ENCODE results near the gene ARSB.

The ARSB gene

DNA sequence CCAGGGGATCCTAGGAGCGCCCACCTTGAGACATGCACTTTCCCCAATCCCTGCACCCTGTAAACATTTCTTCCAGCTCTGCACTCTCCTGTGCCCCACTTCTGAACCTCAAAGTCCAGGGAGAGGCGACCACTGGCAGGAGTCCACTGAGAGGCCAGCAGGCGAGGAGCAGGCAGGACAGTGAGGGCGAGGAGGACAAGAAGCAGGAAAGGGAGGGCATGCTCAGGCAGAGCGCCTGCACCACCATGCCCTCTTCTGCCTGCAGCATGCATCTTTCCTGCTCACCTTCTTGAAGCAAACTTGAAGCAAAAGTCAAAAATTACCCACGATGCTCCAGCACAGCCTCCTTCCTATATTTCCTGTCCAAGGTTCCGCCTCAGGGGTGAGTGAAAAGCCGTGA lies 10.1 kb downstream of the ARSB start:
- TF ChIP-seq POLR2AphosphoS5 (IDR thresholded peaks at IDR 0.05; ENCODE audit: low read depth, low read length) (no peak), FOXP2 (optimal IDR thresholded peaks at IDR 0.05; ENCODE audit: borderline replicate concordance, extremely low read depth, extremely low read length, insufficient read depth) (no peak), TAF1 (IDR thresholded peaks at IDR 0.05; ENCODE audit: borderline replicate concordance, insufficient read depth, low read length) (no peak), SIN3A (IDR thresholded peaks at IDR 0.05; ENCODE audit: borderline replicate concordance, insufficient read depth, low read length) (no peak), REST (IDR thresholded peaks at IDR 0.05; ENCODE audit: insufficient read depth in 1 of 2, low read depth in 2 of 2, low read length in 2 of 2) (no peak)

DNA sequence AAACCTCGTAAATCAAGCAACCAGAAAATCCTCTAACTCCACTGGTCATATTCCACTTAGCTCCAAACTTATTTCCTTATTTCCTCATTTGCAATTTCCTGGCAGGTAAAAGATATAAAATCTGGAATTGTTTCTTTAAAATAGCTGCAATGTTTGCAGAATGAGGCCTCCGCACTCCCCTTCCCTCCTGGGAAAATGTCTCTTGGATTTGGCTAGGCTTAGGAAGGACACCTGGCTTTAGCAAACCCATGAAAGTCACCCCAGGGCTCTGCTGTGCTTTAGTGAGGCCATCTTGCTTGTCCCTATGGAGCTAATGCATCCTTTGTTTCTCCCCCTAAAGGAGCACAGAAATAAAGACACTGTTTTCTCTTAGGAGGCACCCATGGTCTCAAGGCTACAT lies 10.5 kb downstream of the ARSB start:
- TF ChIP-seq REST (IDR thresholded peaks at IDR 0.05; ENCODE audit: insufficient read depth in 1 of 2, low read depth in 2 of 2, low read length in 2 of 2) (no peak), TAF1 (IDR thresholded peaks at IDR 0.05; ENCODE audit: borderline replicate concordance, insufficient read depth, low read length) (no peak), POLR2AphosphoS5 (IDR thresholded peaks at IDR 0.05; ENCODE audit: low read depth, low read length) (no peak), FOXP2 (optimal IDR thresholded peaks at IDR 0.05; ENCODE audit: borderline replicate concordance, extremely low read depth, extremely low read length, insufficient read depth) (no peak), SIN3A (IDR thresholded peaks at IDR 0.05; ENCODE audit: borderline replicate concordance, insufficient read depth, low read length) (no peak)

DNA sequence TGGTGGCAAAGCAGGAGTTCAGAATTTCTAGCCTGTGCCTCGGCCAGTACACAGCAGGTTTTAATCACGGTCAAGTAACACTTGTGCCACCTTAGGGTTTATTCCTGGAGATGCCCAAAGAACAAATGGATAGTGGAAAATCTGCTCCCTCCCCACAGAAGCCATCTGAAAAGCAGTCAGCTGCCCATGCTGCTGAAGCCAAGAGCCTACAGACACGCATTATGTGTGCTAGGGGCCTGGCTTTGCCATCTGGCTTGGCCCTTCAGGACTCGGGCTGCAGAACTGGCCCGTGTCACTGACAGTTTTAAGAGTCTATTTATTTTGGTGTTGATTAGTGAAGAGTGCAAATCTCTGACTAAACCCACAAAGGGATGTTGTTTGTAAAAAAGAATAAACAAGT lies 11.1 kb downstream of the ARSB start:
- TF ChIP-seq TAF1 (IDR thresholded peaks at IDR 0.05; ENCODE audit: borderline replicate concordance, insufficient read depth, low read length), result no peak

DNA sequence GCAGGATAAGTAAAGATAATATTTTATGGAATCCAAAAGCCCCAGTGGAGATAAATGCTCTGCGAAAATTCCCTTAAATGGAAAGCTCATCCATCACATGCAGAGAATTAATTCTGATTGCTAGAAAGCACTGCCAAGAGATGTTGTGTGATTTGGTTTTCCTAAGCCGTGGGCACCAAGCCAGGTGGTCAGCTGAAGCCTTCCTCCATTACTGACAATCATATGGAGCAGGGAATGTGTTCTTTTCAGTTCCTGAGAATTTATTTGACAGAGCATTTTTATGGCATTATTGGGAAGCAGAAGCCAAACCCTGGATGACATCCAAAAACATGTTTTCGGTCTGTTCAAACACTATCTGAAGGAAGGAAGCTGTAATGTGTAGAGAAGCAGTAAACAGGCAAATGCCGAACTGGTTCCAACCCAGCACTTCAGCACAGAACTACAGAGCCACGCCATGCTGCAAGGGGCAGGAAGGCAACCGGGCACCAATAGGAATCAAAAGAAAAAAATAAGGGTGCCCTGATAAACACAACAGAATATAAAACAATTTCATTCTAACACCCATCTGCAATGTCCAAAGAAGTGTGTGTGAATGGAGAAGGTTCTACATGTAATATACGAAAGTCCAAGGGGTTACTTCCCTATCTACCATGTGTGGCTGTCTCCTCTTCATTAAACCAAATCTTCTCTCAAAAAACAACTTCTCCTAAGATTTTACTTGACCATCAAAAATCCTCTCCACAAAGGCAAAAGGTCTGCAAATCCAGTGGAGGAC lies 12.3 kb downstream of the ARSB start:
- TF ChIP-seq SIN3A (IDR thresholded peaks at IDR 0.05; ENCODE audit: borderline replicate concordance, insufficient read depth, low read length), result no peak

DNA sequence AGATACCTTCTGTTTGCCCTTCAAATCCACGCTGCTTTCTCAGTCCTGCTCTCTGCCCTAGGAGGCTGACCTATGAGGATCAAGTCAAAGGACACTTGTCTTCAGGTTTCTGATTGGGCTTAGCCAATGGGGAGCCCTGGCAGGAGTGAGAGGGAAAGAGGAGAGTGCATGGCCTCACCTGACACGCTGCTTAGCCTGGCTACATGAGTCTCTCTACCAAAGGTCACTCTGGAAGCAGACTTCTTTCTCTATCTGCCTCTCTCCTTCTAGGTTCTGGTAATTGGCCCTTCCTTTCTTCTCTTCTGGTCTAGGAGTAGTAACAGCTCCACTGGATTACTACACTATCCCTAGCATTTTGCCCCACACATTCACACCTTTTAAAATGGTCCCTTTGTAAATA lies 13.1 kb downstream of the ARSB start:
- no peak for TF ChIP-seq TAF1 (IDR thresholded peaks at IDR 0.05; ENCODE audit: borderline replicate concordance, insufficient read depth, low read length)

DNA sequence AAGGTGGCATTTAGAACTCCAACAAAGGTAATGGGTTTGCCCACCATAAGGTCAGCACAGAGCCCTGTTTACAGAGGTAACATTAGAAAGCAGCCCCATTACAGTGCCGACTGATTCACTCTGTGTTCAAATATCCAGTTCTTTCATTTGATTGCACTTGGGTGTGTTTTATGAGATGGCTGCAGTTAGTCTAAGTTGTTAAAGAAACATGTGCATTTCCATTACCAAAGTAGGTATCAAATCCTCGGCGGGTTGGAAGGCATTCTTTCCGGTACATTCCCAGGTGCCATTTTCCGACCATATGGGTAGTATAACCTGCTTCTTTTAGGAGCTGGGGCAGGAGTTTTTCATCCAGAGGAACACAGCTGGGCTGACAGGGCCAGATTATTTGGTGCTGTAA lies 16.3 kb downstream of the ARSB start:
- no peak for TF ChIP-seq FOXP2 (optimal IDR thresholded peaks at IDR 0.05; ENCODE audit: borderline replicate concordance, extremely low read depth, extremely low read length, insufficient read depth)
- TF ChIP-seq TAF1 (IDR thresholded peaks at IDR 0.05; ENCODE audit: borderline replicate concordance, insufficient read depth, low read length), result no peak
- no peak for TF ChIP-seq REST (IDR thresholded peaks at IDR 0.05; ENCODE audit: insufficient read depth in 1 of 2, low read depth in 2 of 2, low read length in 2 of 2)
- TF ChIP-seq POLR2AphosphoS5 (IDR thresholded peaks at IDR 0.05; ENCODE audit: low read depth, low read length), result no peak
- no peak for TF ChIP-seq SIN3A (IDR thresholded peaks at IDR 0.05; ENCODE audit: borderline replicate concordance, insufficient read depth, low read length)

- TF ChIP-seq POLR2AphosphoS5 (IDR thresholded peaks at IDR 0.05; ENCODE audit: low read depth, low read length) (no peak), TAF1 (IDR thresholded peaks at IDR 0.05; ENCODE audit: borderline replicate concordance, insufficient read depth, low read length) (no peak), FOXP2 (optimal IDR thresholded peaks at IDR 0.05; ENCODE audit: borderline replicate concordance, extremely low read depth, extremely low read length, insufficient read depth) (no peak), SIN3A (IDR thresholded peaks at IDR 0.05; ENCODE audit: borderline replicate concordance, insufficient read depth, low read length) (no peak), REST (IDR thresholded peaks at IDR 0.05; ENCODE audit: insufficient read depth in 1 of 2, low read depth in 2 of 2, low read length in 2 of 2) (no peak)
These were observed 20.2 kb downstream of the ARSB start for GRCh38 chr5:78964889-78965288.

All from PFSK-1 (cell line).